ENCODE data around the gene CUL7.
"Not testable (repeated sequence)": the region's sequence is repeated elsewhere in the genome, so short reads cannot be mapped to it uniquely, and the experiment has no call there.

CUL7 gene

DNA sequence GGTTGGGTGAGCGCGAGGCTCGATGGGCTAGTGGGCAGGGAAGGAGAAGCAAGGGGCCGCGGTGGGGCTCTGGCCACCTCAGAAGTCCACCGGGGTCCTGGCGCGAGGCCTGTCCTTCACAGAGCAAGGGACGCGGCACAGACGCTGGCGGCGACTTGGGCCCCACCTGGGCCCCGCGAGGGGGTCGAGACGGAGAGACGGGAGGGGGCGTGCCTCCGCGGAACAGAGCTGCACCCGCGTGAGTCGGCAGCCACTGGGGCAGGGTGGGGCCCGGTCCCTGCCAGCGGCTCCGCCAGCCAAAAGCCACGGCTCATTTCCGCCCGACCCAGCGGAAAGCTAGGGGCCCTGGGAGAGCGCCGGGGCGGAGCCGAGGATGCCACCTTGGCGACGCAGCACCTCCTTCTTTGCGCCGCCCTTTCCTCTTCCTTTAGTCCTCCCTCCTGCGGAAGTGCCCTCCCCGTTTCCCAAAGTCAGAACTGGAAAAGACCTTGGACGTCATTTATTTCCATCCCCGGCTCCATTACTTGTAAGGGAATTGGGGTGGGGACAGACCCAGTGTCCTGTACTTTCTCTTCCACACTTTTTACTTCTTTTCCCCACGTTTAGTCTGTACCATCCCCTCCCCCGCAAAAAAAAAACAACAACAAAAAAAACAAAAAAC is at the start of gene CUL7:
CUL7 (minus strand) TSS at position 307 of the 661 bp plus-strand sequence. CDS start 1,063 bp downstream, outside the sequence.
- peak; percentile 92 for DNase-seq

DNA sequence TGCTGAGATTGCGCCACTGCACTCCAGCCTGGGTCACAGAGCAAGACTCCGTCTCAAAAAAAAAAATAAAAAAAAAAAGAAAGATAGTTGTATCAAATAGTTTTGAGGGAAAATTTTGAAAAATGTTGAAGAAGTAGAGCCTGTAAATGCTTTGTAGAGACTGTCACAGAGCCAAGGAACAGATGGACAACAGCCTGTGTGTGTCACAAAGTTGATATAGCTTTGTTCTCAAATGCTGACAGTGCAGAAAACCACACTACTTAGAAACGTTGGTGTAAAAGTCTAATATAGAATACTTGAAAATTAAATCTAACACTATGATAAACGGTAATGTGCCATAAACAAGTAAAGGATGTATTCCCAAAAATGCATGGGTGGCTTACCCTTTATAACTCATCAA is 47.8 kb upstream of the CUL7 start:
- no peak for DNase-seq

DNA sequence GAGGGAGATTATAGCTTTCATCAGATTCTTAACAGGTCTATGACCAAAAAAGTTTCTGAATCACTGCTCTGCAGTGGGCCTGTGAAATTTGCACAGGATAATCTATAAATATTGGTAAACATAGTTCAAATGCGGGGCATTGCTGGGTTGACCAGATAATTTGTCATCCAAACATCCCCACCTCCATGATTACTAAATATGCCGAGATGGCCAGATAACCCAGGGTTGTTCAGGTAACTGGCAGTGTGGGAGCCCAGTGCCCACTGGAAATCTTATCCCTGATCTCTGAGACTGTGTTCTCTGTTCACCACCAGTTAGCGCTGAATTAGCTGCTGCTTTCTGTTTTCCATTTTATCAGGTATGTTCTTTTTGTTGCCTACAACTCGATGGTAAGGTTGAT is 43.9 kb upstream of the CUL7 start:
- DNase-seq: no peak

DNA sequence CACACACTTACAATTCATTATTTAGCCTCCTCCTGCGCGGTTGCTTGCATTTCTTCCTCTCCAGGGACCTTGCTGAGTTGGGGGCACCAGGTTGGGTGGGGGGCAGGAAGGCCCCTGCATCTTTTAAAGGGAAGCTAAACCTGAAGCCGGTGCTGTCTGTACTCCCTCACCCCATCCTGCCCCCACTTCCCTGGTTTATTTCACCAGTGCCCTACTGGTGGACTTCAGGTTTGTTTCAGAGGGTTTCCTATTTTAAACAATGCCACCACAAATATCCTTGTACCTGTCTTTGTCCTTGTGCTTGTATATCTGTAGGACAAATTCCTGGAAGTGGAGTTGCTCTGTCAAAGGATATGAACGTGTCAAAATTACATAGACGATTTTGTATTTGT is 43.4 kb upstream of the CUL7 start:
- DNase-seq: no peak

DNA sequence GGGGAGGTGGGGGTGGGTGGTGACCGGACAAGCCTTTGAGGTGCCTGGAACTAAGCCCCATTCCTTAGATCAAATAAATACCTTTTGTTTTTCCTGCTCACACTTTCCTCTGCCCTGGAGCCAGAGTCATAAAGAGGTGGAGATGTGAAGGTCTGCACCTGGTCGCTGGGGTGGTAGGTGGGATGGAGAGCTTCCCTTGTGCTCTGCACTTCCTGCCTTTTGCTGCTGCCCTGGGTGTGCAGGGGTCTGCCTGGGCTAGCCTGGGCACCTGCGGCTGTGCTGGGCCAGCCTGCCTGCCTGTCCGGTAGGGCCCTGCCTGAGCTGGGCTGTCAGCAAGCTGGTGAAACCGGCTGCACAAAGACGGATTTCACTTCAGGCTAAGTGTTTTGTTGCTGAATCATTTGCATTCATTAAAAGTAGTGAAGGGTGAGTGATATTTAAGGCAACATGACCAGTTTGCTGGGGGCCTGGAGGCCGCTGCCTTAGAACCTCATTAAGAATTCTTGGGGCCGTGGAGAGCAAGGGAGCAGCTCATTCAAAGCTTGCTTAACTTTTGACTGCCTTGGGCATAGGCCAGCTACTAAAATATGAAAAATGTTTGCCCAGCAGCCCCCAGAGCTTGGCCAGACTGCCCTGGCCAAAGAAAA is 42.9 kb upstream of the CUL7 start:
- DNase-seq: no peak

DNA sequence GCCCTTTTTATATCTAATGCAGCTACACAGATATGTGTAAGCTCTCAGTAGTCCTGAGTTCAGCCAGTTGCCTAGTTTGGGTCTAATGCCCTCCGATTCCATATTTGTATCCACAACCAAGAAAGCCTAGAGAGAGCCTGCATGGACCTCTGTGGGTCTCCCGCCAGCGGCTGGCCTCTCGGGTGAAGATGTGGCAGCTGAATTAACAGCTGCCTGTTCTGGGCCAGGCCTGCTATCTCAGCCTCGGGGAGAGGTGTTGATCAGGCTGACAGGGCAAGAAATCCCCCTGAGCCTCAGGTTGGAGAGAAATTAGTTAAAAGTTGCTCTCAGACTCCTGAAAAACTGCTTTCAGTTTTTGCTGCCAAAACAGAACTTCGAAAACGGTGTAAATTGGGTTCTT is 42.3 kb upstream of the CUL7 start:
- DNase-seq: no peak

DNA sequence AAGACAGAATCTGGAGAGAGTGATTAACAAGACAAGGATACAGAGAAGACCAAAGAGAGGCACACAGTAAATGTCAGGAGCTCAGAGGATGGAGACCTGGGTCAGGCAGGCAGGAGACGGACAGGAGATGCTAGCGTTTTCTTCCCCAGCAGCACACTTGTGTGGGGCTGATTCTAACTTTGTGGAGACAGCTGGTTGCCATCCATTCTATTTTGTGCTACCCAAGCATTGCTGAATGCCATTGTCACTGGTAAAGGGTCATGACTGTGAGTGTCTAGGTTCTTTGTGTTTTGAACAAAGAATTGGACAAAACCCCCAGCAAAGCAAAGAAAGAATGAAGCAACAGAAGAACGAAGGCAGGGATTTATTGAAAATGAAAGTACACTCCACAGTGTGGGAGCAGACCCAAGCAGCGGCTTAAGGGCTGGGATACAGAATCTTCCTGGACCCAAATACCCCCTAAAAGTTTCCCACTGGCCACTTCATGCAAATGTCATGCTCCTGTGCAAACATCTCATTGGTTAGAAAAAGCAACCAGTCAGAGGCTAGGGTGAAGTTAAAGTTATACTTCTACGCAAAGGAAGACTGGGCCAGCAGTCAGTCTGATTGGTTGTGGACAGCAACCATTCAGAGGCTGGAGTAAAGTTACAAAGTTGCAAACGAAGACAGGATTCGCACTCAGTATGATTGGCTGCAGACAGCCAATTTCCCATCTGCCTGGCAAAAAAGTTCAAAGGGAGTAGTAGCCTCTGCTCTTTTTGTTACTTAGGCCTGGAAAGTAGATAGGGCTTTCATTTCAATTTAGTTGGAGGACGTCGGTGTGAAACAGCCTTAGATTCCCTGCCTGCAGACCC is 40.0 kb upstream of the CUL7 start:
- no peak for DNase-seq

DNA sequence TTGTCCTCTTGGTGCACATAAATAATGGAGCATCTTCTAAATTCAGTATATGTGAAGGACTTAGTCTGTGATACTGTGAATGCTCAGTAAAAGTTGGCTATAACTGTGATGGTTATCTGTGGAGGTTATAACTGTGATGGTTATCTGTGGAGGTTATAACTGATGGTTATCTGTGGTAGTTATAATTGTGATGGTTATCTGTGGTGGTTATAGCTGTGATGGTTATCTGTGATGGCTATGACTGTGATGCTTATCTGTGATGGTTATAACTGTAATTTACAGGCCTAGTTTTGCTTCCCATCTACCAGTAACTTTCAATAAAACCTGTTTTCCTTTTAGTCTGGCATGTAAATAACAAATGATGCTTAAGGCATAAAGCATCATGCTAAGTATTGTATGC is 39.0 kb upstream of the CUL7 start:
- DNase-seq: no peak

DNA sequence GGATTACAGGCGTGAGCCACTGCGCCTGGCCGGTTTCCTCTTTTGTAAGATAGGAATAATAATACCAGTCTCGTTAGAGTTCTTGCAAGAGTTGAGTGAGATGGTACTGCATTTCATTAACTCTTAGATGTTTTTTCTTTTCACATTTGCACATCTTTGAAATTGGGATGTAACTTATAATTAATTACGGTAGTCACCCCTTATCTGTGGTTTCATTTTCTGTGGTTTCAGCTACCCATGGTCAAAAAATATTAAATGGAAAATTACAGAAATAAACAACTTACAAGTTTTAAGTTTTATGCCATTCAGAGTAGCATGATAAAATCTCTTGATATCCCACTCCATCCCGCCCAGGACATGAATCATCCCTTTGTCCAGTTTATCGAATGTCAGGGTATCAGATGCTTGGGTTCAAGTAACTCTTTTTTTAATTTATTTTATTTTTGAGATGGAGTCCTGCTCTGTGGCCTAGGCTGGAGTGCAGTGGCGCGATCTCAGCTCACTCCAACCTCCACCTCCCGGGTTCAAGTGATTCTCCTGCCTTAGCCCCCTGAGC is 37.9 kb upstream of the CUL7 start:
- no peak for DNase-seq

DNA sequence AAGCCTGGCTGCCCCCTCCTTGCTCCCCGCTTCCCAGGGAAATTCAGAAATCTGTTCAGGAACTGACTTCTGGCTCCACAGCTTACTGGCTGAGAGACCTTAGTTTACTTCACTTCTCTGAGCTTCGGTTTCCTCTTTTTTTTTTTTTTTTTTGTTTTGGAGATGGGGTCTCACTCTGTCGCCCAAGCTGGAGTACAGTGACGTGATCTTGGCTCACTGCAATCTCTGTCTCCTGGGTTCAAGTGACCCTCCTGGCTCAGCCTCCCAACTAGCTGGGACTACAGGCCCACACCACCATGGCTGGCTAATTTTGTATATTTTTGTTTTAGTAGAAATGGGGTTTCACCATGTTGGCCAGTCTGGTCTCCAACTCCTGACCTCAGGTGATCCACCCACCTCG is 37.4 kb upstream of the CUL7 start:
- no peak for DNase-seq

DNA sequence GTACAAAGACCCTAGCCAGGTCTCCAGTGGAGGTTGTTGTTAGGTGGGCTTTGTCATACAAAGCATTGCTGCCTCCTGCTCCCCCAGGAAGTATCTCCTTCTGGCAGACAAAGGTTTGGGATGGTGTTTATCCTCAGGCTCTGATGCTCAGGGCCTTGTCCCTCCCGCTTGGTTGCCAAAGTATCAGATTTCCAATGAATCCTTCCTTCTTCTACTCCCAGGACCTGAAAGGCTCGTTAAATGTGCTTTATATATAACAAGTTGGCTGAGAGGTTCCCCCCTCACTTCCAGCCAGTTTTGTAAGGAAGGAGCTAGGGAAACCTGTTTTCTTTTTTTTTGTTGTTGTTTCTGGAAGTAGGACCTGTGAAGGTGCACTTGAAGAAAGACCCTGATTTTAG is 36.9 kb upstream of the CUL7 start:
- peak; percentile 15 for DNase-seq

DNA sequence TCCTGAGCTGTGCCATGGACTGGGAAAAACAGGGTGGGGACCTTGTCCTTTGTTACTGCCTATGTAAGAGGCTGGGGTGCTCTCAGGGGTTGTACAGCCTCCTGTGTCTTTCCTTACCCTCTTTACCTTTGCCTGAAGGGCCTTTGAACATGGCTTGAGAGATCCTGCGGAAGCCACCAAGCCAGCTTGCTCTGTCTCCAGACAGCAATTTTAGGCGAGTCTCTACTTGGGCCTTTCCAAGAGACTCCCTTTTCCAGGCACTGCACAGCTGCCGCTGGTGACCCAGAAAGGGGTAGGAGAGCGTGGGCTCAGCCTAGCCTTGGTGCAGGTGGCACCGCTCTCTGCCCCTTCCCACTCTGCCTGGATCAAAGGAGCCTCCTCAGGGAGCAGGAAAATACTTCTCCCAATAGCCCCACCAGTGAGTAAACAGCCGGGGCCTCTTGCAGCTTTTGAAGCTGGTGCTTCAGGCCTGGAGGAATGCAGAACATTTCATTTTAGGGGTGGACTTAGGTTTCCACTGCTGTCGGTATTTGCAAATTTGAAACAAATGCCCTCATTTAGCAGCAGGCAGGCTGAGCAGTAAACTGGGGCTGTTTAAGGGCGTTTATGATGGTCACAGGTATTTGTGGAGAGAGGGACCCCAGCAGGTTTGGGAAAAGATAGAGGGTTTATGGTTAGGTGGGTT is 36.4 kb upstream of the CUL7 start:
- no peak for DNase-seq

DNA sequence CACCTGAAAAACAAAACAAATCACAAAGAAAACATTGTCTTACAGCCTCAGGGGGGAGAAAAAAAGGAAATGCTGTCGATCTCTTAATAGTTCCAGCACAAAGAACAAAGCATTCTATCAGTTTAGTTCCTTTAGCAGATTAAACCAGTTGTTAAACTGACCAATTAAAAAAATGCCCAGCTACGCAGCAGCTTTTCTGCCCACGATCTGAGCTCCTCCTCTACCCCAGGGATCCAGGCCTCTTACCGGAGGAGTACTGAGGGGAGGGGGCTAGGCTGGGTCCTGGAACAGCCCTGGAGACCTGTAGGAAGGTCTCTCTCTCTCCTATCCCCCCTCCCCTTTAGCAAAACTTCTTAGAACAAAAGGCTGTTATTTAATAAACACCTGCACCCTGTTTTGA is 35.8 kb upstream of the CUL7 start:
- no peak for DNase-seq

DNA sequence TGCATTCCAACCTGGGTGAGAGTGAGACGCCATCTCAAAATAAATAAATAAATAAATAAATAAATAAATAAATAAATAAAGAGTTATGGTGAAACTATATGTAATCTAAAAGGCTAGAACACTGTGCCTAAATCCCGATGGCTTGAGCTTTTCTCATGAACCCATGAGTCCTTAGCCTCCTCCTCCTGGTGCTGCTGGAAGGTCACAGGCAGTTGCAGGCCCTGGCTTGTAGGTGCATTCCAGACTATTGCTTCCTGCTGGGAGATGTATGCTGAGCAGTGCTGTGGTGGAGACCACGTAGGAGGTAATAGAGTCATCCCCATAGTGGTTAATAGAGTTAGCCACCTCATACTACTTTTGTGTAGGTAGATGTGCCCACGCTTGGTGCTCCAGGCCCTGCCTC is 35.0 kb upstream of the CUL7 start:
- no peak for DNase-seq

DNA sequence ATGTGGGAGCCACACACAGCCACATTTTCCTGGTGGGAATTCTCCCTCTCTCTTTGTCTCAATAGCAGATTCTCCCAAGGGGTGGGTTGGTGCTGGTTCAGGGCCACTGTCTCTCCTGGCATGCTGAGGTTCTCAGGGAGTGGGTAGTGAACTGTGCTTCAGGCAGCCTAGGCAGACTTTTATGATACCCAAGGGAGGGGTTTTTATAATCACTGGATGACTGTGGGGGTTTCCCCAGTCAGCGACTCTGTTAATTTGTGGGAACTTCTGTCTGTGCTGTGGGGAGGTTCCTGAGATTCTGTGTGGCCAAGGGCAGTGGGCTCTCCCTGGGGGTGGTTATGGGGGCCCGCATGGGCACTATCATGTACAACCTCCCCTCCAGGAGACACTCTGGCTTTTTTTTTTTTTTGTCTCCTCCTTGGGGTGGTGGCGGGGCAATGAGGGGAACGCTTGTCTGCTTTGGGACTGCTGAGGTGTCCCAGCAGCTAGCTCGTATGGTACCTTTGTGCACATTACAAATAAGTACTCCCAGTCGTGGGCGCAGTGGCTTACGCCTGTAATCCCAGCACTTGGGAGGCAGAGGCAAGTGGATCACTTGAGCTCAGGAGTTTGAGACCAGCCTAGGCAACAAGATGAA is 32.5 kb upstream of the CUL7 start:
- no peak for DNase-seq

DNA sequence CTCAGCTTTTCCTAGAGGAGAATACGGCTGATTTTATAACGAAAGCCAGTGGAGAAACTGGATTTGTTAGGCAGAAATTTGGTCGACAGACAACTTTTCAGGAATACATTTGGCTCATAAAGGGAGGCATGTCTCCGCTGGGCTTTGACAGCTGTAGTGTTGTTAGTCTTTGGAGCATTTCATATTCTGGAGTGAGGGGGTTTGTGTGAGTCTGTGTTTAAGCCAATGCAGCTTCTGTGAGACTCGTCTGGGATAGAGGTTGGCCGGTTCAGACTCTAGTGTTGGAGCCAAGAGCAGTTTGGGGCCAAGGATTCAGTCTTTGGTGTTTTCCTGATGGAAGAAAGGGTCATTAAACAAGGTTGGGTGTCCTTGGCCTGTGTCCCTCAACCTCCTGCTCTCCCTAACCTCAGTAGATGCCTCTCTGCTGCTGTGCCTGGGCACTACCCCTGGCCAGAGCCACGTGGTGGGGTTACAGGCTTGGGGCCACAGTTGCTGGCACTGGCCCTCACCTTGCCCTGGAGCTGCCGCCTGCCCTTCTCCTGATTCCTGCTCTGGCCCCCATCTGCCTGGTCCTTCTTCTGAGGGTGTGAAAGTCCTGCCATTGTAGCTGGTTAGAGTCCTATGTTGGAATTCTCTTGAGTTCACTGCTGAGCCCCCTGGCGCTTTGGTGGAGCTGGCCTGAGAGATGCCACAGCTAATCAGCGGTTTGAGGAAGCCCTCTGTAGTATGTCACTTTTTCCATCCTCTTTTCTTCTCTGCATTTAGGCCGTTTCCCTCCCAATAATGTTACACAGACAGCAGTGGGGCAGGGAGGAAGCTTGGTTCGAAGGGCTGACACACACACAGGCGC is 29.4 kb upstream of the CUL7 start:
- no peak for DNase-seq

DNA sequence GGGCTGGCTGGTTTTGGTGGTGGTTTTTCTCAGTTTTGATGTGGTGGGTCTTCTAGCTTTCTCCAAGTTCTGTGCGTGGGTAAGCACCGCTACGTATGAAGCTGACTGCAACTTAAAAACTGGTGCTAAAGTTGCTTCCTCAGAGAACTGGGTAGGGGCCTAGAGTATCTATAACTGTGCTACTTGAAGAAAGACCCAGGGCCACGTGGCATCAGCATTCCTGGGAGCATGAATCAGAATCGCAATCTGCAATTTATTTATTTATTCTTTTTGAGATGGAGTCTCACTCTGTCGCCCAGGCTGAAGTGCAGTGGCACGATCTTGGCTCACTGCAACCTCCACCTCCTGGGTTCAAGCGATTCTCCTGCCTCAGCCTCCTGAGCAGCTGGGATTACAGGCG is 28.3 kb upstream of the CUL7 start:
- DNase-seq: not testable (repeated sequence)

DNA sequence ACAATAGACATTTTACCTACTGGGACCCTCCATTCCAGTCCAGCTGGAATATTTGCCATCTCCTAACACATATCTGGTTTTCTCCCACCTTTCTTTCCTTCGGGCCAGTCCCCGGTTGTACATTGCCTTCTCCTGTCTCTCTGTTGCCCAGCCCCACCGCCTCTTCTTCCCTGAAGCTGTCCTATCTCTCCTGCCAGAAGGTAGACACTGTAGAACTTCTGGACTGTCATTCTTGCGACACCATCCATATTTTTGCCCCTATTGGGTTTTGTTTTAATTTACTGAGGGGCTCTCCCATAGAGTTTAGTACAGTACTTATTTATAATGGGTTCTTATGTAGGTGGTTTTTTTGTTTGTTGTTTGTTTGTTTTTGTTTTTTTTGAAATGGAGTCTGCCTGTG is 27.4 kb upstream of the CUL7 start:
- DNase-seq: no peak

DNA sequence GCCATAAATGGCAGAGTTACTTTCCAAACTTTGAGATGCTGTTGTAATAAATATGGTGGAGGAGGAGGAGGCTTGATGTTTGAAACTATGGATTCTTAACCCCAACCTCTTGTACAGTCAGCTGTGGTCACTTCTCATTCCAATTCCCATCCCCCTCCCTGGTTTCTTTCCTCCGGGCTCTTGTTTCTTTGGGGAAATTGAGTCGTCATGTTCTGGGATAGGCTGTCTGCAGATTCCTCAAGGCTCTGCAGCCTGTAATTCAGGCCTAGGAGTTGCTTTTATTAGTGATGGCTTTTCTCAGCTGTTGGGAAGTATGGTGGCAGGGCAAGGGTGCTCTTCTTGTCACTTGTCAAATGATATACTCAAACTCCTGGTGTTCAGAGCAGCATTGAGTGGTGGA is 25.0 kb upstream of the CUL7 start:
- DNase-seq: no peak

DNA sequence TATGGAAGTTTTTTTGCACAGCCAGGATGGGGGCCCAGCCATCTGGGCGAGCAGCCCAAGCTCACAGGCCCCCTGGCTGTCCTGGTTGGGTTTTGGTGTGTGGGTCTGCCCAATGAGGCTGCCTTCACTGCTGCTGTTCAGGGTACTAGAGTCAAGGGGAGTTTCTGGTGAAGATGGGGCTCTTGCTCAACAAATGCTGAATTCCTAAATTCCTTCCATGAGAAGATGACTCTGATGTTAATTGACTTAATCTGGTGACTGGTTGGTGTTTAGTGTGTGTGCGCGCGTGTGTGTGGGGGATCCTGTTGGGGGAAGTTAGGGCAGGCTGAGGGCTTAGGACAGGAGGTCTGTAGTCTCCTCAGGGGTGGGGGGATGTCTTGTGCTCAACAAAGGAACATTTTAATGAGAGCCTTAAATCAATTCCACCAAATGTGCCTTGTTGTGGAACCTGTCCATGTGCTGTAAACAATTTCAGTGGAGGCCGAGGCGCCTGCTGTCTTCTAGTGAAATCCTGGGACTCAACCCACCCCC is 24.4 kb upstream of the CUL7 start:
- DNase-seq: no peak

DNA sequence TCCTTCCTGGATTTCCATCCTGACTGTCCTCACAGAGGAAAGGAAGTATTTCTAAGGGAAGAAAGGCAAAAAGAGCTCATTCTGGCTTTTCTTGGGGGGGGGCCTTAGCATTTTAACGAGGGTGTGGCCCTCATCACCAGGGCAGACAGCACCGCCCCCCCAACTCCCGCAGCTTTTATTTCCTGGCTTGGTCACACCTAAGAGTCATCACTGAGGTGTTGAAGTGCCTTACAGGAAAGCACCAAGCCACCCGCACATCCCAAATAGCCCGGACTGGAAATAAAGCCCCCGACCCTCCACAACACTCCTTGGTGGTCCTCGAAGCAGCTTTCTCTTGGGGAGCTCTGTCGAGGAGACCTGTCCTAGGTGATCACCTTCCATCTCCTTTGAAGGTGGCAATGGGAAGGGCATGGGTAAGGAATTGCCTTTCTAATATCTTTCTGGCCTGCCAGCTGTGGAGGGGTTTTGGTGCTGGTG is 23.7 kb upstream of the CUL7 start:
- DNase-seq: no peak

Measured in NCI-H1092 treated with DMSO at 0.1 percent for 48 hours (cell line).